Left colon (tissue), 2 donors: ENCODE data around the gene PDGFRB. TPM values are rescaled to one million over a fixed set of nuclear protein-coding genes. Genes with fewer than 3 reads are reported as not detected.

Source experiments
- ATAC-seq: fragments of 200-7000 bp; cut with Tn5 transposase; one replicate; pipeline ENCODE4 v1.9.1; 2020; ENCODE audit warnings: mild to moderate bottlenecking, moderate library complexity
- DNase-seq, 2 donors: peaks; one replicate each; pipeline ENCODE4 v3.0.0-alpha.2; 2020
- intact Hi-C, 2 donors: fragments of 100-400 bp; cut with DNase I in 1 of 2; cut with micrococcal nuclease in 1 of 2; formaldehyde crosslinking; loops; one replicate each; pipeline versions ENCODE4 v1.11.2 to v1.14.0; 2022; cut with DNase I, micrococcal nuclease
- long read RNA-seq: library from polyadenylated mRNA; unstranded; transcript quantifications from one replicate; pipeline ENCODE4 v2.0.0, GENCODE V29; 2021
- total RNA-seq, 2 donors: library from RNA; stranded (reverse); fragmentation: NEBNext Ultra II Directional; extraction: Animal tissue kit (Norgen Biotek cat#: 25700); gene quantifications; one replicate each; pipeline ENCODE4 v1.2.1, GENCODE V29; 2021
- donor health status: DM: no; HTN: no; CAD: no.
- donor health status: DM: yes; HTN: yes; CAD: no.

PDGFRB gene
- 10 to 100 TPM; 14.2 to 26.0 TPM for total RNA-seq
- long read RNA-seq, partial matches to known transcripts = 9 of 23 reads
- long read RNA-seq, other reads (novel, unspliced or antisense) = 13 of 23 reads

DNA sequence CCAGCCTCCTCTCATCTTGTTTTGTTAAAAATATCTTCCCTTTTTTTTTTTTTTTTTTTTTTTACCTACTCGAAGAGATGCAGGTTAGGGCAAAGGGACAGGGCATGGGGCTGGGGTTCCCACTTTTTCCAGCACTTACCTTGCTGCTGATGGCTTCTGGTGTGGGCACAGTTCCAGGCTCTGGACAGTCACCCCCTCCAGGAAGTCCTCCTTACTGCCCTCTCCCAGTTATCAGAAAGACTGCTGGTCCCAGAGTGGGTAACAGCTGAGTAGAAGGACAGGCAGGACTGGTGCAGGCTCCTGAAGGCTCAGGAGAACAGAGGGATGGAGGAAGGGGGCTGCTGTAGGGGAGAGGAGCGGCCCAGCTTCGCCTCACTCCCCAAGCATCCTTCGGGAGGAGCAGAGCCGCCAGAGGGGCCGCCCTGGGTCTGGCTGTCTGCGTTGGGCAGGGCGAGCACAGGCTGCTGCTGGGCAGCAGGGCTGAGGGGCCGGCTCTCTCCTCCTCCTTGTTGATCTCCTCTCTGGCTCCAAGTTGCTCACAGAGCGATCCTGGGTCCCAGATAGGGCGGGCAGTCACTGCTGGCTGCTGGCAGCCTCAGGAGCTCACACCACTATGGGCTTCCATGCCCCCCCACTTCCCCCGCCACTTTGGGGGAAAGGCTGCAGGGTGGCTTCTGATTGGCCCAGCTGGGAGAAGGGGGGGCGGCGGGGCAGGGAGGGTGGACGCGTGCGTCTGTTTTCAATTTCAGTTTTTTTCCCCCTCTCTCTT is at the start of gene PDGFRB:
Gene PDGFRB (minus strand): TSS at position 588 of the 769 bp plus-strand sequence. CDS start 18,798 bp downstream, outside the sequence.
- intact Hi-C loops = no loop called here
- peak; percentile 72 to 76 for DNase-seq
- peak; percentile 32 for ATAC-seq

GRCh38 chr5:150204590-150204960 is 48.9 kb upstream of the PDGFRB start:
- ATAC-seq = no peak
- no peak for DNase-seq
- intact Hi-C loops = no loop called here

DNA sequence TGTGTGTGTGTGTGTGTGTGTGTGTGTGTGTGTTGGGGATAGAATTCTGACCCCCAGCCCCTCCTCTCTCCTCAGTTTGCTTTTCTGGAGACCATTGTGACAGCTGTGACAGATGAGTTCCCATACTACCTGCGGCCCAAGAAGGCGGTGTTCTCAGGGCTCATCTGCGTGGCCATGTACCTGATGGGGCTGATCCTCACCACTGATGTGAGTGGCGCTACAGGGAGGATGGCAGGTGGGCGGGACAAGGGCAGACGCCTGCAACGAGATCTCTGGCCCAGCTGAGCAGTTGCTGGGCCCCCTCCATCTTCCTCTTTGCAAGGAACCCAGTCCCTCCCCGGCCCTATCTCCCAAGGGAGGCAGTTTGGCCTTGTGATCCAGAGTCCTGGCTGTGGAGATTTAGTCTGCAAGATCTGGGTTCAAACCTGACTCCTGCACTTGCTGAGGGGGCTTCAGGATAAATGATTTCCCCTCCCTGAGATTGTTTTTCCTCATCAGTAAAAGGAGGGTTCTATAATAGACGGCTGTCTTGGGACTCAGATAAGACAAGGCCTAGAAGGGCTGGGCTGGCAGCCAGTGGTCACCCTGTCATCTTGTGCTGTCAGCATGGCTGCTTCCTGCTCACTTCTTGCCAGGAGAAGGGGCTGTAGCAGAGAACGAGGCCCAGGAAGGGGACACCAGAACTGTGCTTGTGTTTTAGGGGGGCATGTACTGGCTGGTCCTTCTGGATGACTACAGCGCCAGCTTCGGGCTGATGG is 48.4 kb upstream of the PDGFRB start:
- ATAC-seq (no peak), DNase-seq (no peak)
- intact Hi-C loops = no loop called here

DNA sequence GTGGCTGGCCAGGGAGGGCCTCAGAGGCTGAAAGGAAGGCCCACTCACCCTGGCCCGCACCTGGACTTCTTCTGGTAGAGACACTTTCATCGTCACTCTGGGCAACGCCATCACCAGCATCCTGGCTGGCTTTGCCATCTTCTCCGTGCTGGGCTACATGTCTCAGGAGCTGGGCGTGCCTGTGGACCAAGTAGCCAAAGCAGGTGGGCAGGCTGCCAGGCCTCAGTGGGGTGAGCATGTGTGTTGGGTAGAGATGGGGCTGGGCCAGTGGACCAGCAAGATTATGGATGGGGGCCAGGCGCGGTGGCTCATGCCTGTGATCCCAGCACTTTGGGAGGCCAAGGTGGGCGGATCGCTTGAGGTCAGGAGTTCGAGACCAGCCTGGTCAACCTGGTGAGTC is 46.9 kb upstream of the PDGFRB start:
- DNase-seq (no peak), ATAC-seq (no peak)
- intact Hi-C loops = no loop called here

DNA sequence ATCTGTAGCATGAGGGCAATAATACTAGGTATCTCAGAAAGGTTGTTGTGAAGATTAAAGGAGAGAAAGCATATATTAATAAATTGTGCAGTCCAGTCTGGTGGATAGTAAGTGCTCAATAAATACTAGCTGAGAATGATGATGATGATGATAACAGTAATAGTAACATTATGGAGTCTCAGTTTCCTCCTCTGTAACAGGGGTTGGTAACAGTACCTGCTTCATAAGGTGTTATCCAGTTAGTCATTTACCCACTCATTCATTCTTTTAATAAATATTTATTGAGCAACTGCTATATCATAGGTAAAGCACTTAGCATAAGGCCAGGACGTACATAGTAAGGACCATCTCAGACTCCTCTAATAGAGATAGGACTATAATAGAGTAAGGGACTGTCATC is 41.8 kb upstream of the PDGFRB start:
- DNase-seq = no peak
- intact Hi-C loops = no loop called here
- ATAC-seq = no peak

DNA sequence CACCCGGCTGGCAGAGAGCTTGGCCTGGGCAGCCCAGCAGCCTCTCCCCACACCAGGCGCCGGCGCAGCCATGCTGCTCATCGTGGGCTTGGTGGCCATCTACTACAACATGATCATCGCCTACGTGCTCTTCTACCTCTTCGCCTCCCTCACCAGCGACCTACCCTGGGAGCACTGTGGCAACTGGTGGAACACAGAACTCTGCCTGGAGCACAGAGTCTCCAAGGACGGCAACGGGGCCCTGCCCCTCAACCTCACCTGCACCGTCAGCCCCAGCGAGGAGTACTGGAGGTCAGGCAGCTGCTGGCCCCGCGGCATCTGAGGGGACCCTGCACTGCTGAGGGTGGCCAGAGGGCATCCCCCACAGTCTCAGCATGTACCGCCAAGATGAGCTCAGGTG is 41.3 kb upstream of the PDGFRB start:
- intact Hi-C loops = no loop called here
- ATAC-seq = no peak
- peak in 1 of 2 donors; percentile 18 for DNase-seq

- intact Hi-C loops = no loop called here
- ATAC-seq (no peak), DNase-seq (peak in 1 of 2 donors; percentile 22)
These were observed 40.9 kb upstream of the PDGFRB start for GRCh38 chr5:150196514-150196913.

- no peak for DNase-seq
- ATAC-seq = no peak
- intact Hi-C loops = no loop called here
These were observed 40.3 kb upstream of the PDGFRB start for GRCh38 chr5:150195736-150196485.

- no peak for ATAC-seq
- no peak for DNase-seq
- intact Hi-C loops = no loop called here
These were observed 36.8 kb upstream of the PDGFRB start for GRCh38 chr5:150192462-150192861.

- intact Hi-C loops = no loop called here
- no peak for DNase-seq
- no peak for ATAC-seq
These were observed 35.3 kb upstream of the PDGFRB start for GRCh38 chr5:150190987-150191386.

DNA sequence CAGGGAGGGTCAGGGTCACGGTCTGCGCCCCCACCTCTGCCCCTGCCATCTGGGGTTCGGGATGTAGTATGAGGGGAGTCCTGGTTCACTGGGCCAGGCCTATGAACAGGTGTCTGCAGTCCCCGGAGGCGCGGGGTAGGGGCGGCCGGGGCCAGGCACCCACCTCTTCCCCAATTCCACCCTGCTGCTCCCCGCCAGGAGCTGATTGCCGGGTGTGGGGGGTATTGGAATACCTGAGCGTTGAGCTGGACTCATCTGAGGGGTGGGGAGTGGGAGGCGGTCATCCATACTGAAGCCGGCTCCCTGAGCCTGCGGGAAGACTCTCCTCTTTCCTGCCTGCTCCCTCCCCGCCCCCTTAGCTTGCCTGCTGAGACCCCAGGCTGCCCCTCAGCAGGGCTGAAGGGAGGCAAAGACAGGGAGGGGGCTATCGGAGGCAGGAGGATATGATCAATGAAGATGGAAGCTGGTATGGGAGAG is 34.9 kb upstream of the PDGFRB start:
- DNase-seq (no peak), ATAC-seq (no peak)
- intact Hi-C loops = no loop called here

- ATAC-seq (peak; percentile 37), DNase-seq (peak; percentile 13 to 51)
- intact Hi-C loops = no loop called here
These were observed 34.3 kb upstream of the PDGFRB start, which contains the start of gene SLC6A7 for GRCh38 chr5:150189728-150190502. SLC6A7 (plus strand) TSS chr5:150190062; CDS start chr5:150190328, 266 bp downstream.

DNA sequence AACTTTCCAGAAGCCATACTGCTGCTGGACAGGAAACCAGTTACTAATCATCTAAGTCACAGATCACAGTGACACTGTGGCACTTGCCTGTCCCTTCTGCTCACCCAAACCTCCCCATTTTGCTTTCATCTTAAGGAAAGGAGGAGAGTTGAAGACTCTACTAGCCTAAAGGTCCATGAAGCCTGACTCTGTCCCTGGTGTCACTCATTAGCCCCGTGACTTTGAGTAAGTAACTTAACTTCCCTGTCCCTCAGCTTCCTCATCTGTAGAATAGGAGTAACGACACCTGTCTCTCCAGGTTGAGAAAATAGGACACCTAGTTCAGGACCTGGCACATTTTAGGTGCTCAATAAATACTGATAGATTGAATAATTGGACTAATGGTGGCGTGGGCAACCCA is 33.7 kb upstream of the PDGFRB start:
- intact Hi-C loops = no loop called here
- ATAC-seq (peak; percentile 17), DNase-seq (no peak)

DNA sequence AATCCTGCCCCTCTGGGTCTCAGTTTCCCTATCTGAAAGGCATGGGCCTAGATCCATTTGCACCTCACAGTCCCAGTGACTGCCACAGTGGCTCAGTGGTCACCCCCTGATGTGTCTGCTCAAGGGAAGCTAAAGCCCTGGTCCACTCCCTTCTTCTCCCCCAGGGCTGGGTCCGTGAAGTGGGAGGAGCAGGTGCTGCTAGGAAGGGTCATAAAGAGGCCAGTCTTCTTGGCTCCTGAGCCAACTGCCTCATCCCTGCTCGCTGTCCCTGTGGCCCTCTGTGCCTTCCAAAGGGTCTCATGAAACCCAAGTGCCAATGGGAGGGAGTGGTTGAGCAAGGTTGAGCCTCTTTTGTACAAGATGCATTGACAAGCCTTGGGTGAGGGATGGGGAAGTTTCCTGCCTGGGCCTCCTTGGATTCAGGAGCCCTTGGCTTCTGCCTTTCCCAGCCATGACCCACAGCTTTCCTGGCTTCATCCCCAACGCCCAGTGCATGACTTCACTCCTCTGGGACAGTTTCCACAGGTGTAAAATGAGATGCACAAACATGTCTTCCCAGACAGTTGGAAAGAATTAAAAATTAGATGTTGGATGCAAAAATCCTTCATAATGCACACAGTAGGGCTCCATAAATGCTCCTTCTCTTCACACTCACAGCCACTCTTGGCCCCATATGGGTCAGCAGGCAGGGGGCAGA is 32.6 kb upstream of the PDGFRB start:
- DNase-seq (peak; percentile 54 to 71), ATAC-seq (peak; percentile 38)
- intact Hi-C loops = no loop called here

DNA sequence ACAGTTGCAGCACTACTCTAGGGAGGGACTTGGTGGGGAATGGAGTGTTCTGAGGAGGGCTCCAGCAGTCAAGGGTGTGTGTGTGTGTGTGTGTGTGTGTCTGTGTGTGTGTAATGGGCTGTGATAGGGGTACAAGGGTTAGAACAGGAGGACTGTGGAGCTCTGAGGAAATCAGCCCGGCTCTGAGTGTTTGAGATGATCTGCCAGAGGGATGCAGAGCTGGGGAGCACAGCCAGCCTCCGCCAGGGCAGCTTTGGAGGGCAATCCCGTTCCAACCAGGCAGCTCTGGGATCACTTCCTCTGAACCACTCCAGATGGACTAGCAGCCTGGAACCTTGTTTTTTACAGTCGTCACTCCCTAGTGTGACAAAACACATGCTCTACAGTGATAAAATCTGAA is 31.3 kb upstream of the PDGFRB start:
- ATAC-seq (peak; percentile 3), DNase-seq (no peak)
- intact Hi-C loops = no loop called here

DNA sequence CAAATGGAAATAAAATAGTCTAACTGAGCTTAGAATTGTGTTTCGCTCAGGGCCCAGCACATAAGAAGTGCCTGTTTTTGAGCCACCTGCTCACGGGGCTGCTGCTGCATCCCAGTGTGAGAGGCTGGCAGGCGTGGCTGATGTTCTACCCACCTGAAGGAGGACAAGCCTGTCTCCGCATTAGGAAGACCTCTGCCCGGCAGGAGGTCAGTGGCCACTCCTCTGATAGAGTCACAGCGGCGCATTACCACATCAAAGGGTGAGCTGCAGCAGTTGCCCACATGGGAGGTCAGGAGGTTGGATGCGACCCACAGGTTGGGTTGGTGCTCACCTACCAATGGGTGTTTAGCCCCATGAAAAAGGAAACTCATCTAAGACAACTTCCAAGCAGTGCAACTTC is 30.5 kb upstream of the PDGFRB start:
- intact Hi-C loops = no loop called here
- DNase-seq (no peak), ATAC-seq (no peak)

- ATAC-seq = peak; percentile 68
- peak; percentile 84 to 93 for DNase-seq
- intact Hi-C loops = no loop called here
These were observed 29.6 kb upstream of the PDGFRB start for GRCh38 chr5:150184990-150185912.
